HT-29 (cell line): ENCODE measurements around the gene MAT1A. TPM values are rescaled to one million over a fixed set of nuclear protein-coding genes. Genes with fewer than 3 reads are reported as not detected.

ENCODE experiments used
- DNase-seq: peaks from one replicate; pipeline ENCODE4 v3.0.0-alpha.2; 2015; ENCODE audit warnings: low spot score
- total RNA-seq: library from RNA; depleted of rRNA; stranded (reverse); fragments of >200 nt; shearing (Covaris generic); gene quantifications from 2 replicates; pipeline ENCODE4 v1.2.3, GENCODE V29; 2014

Gene MAT1A
- total RNA-seq, 1 experiment from 2014 or later = 0.03 TPM

- no peak for DNase-seq
Observed at GRCh38 chr10:80283119-80283518, 6.3 kb downstream of the MAT1A start.

- no peak for DNase-seq
Observed at GRCh38 chr10:80281784-80282765, 7.4 kb downstream of the MAT1A start.

GRCh38 chr10:80281292-80281691 lies 8.2 kb downstream of the MAT1A start:
- DNase-seq = no peak

GRCh38 chr10:80280071-80280800 lies 9.2 kb downstream of the MAT1A start:
- DNase-seq = no peak

- no peak for DNase-seq
Observed at GRCh38 chr10:80279146-80279545, 10.3 kb downstream of the MAT1A start.

- no peak for DNase-seq
Observed at GRCh38 chr10:80278480-80278879, 11.0 kb downstream of the MAT1A start.

- no peak for DNase-seq
Observed at GRCh38 chr10:80277567-80278250, 11.7 kb downstream of the MAT1A start.

GRCh38 chr10:80277016-80277415 lies 12.4 kb downstream of the MAT1A start:
- DNase-seq = no peak

GRCh38 chr10:80276335-80276734 lies 13.1 kb downstream of the MAT1A start:
- no peak for DNase-seq

- no peak for DNase-seq
Observed at GRCh38 chr10:80275756-80276155, 13.7 kb downstream of the MAT1A start.

- no peak for DNase-seq
Observed at GRCh38 chr10:80275135-80275498, 14.3 kb downstream of the MAT1A start.

GRCh38 chr10:80274396-80275134 lies 14.9 kb downstream of the MAT1A start:
- DNase-seq = no peak

GRCh38 chr10:80273523-80274170 lies 15.8 kb downstream of the MAT1A start:
- DNase-seq = no peak

GRCh38 chr10:80272793-80273522 lies 16.5 kb downstream of the MAT1A start:
- DNase-seq = no peak

- DNase-seq = no peak
Observed at GRCh38 chr10:80271416-80271815, 18.0 kb downstream of the MAT1A start.

- no peak for DNase-seq
Observed at GRCh38 chr10:80270887-80271286, 18.6 kb downstream of the MAT1A start.

- DNase-seq = no peak
Observed at GRCh38 chr10:80268938-80269588, 20.4 kb downstream of the MAT1A start.

- no peak for DNase-seq
Observed at GRCh38 chr10:80268266-80268665, 21.2 kb downstream of the MAT1A start.

- DNase-seq = no peak
Observed at GRCh38 chr10:80266513-80266863, 23.0 kb downstream of the MAT1A start.
